GM12878 (cell line): ENCODE results near the gene PITPNM3.

ENCODE experiments used
- KDM1A ChIP-seq: fragments of 200-600 bp; sonication (generic); IDR thresholded peaks from 2 replicates; pipeline ENCODE4 v1.6.1; 2016; ENCODE audit warnings: borderline replicate concordance
- POLR2A ChIP-seq: IDR thresholded peaks from 2 replicates; pipeline ENCODE4 v1.6.1; 2011; ENCODE audit warnings: low read depth, mild to moderate bottlenecking, low read length
- RB1 ChIP-seq: fragments of 450-650 bp; formaldehyde crosslinking; IDR thresholded peaks from 2 replicates; pipeline ENCODE4 v1.6.1; 2017; ENCODE audit warnings: mild to moderate bottlenecking, borderline replicate concordance
- SMARCA5 ChIP-seq: fragments of 450-650 bp; IDR thresholded peaks from 2 replicates; pipeline ENCODE4 v1.6.1; 2017; ENCODE audit warnings: mild to moderate bottlenecking
- TF ChIP-seq, protein P1 (sequence below): IDR thresholded peaks from 2 replicates; pipeline ENCODE4 v1.6.1; 2012; ENCODE audit warnings: low read depth, low read length, improper control_type of control experiment
- TF ChIP-seq, protein P2 (sequence below), 3 experiments: IDR thresholded peaks in 2 of 3; conservative IDR thresholded peaks in 1 of 3; 2 replicates each; pipeline ENCODE4 v1.5.1; 2011; ENCODE audit warnings: low read depth in 3 of 3, low read length in 3 of 3, mild to moderate bottlenecking in 3 of 3, control low read depth in 2 of 3, moderate library complexity in 2 of 3, inconsistent platforms in 1 of 3, mixed read lengths in 1 of 3; ENCODE audit not compliant: control insufficient read depth in 2 of 3, insufficient read depth in 1 of 3; ENCODE audit errors: extremely low read depth in 1 of 3

- TF ChIP-seq, protein P1, sequence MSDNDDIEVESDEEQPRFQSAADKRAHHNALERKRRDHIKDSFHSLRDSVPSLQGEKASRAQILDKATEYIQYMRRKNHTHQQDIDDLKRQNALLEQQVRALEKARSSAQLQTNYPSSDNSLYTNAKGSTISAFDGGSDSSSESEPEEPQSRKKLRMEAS, result no peak
- TF ChIP-seq SMARCA5, result no peak
- TF ChIP-seq KDM1A, result no peak
- TF ChIP-seq, protein P2, sequence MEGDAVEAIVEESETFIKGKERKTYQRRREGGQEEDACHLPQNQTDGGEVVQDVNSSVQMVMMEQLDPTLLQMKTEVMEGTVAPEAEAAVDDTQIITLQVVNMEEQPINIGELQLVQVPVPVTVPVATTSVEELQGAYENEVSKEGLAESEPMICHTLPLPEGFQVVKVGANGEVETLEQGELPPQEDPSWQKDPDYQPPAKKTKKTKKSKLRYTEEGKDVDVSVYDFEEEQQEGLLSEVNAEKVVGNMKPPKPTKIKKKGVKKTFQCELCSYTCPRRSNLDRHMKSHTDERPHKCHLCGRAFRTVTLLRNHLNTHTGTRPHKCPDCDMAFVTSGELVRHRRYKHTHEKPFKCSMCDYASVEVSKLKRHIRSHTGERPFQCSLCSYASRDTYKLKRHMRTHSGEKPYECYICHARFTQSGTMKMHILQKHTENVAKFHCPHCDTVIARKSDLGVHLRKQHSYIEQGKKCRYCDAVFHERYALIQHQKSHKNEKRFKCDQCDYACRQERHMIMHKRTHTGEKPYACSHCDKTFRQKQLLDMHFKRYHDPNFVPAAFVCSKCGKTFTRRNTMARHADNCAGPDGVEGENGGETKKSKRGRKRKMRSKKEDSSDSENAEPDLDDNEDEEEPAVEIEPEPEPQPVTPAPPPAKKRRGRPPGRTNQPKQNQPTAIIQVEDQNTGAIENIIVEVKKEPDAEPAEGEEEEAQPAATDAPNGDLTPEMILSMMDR (IDR thresholded peaks at IDR 0.05 in 2 of 3, conservative IDR thresholded peaks at IDR 0.05 in 1 of 3; ENCODE audit: control insufficient read depth in 2 of 3, extremely low read depth in 1 of 3, insufficient read depth in 1 of 3, low read depth in 3 of 3, low read length in 3 of 3), result no peak
- TF ChIP-seq RB1, result no peak
- TF ChIP-seq POLR2A, result no peak
Measured at GRCh38 chr17:6488008-6488539, 68.3 kb downstream of the PITPNM3 start.
